Neural crest cell (in vitro differentiated cells): Measurements from ENCODE around the gene ADAT3. TPM values are rescaled to one million over a fixed set of nuclear protein-coding genes. Genes with fewer than 3 reads are reported as not detected.

Experiments
- DNase-seq: peaks from one replicate; pipeline ENCODE4 v3.0.0; 2021; ENCODE audit warnings: low read depth, mixed read lengths, low spot score
- H3K27ac Mint-ChIP-seq: one replicate; pipeline ENCODE4 v1.8.0; 2021; ENCODE audit warnings: mild to moderate bottlenecking, mixed read lengths; ENCODE audit not compliant: unreplicated experiment
- H3K27me3 Mint-ChIP-seq: 2 replicates; pipeline ENCODE4 v1.8.0; 2021; ENCODE audit warnings: low read depth, mild to moderate bottlenecking, mixed read lengths
- H3K36me3 Mint-ChIP-seq: 2 replicates; pipeline ENCODE4 v1.8.0; 2021; ENCODE audit warnings: low read depth, mild to moderate bottlenecking, mixed read lengths
- H3K4me1 Mint-ChIP-seq: 2 replicates; pipeline ENCODE4 v1.8.0; 2021; ENCODE audit warnings: mixed read lengths
- H3K4me3 Mint-ChIP-seq: one replicate; pipeline ENCODE4 v1.8.0; 2021; ENCODE audit warnings: mild to moderate bottlenecking, mixed read lengths
- H3K9me3 Mint-ChIP-seq: 2 replicates; pipeline ENCODE4 v1.8.0; 2021; ENCODE audit warnings: mixed read lengths
- total RNA-seq: library from RNA; stranded (reverse); gene quantifications from 2 replicates; pipeline ENCODE4 v1.2.1, GENCODE V29; 2021
- TF ChIP-seq, protein P1 (sequence below): fragments of 200-600 bp; sonication (generic); conservative IDR thresholded peaks from 2 replicates; pipeline ENCODE4 v1.5.0; 2021; ENCODE audit warnings: antibody characterized with exemption, mild to moderate bottlenecking

ADAT3 gene
- total RNA-seq, 1 donor from 2014 or later = 13.7 TPM

DNA sequence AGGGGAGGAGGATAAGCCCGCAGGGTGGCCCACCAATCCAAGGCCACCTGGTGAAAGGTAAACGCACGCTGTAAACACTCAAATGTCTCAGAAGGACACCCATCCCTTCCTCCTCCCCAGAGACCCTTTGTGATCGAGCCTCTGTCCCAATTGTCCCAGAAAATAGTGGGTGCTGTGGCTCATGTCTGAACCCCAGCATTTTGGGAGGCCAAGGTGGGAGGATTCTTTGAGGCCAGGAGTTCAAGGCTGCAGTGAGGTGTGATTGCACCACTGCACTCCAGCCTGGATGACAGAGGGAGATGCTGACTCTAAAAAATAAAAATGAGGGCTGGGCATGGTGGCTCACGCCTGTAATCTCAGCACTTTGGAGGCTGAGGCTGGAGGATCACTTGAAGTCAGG, 16.8 kb upstream of the ADAT3 start:
- H3K4me3 Mint-ChIP-seq = no peak overlapping the region
- TF ChIP-seq, protein P1, sequence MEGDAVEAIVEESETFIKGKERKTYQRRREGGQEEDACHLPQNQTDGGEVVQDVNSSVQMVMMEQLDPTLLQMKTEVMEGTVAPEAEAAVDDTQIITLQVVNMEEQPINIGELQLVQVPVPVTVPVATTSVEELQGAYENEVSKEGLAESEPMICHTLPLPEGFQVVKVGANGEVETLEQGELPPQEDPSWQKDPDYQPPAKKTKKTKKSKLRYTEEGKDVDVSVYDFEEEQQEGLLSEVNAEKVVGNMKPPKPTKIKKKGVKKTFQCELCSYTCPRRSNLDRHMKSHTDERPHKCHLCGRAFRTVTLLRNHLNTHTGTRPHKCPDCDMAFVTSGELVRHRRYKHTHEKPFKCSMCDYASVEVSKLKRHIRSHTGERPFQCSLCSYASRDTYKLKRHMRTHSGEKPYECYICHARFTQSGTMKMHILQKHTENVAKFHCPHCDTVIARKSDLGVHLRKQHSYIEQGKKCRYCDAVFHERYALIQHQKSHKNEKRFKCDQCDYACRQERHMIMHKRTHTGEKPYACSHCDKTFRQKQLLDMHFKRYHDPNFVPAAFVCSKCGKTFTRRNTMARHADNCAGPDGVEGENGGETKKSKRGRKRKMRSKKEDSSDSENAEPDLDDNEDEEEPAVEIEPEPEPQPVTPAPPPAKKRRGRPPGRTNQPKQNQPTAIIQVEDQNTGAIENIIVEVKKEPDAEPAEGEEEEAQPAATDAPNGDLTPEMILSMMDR = no peak
- peaks cover 19% of the 10 kb centered on the region for H3K4me1 Mint-ChIP-seq
- no peak overlapping the region for H3K27ac Mint-ChIP-seq
- no peaks in the 10 kb centered on the region for H3K36me3 Mint-ChIP-seq
- no peaks in the 10 kb centered on the region for H3K9me3 Mint-ChIP-seq
- no peak for DNase-seq
- no peaks in the 10 kb centered on the region for H3K27me3 Mint-ChIP-seq

DNA sequence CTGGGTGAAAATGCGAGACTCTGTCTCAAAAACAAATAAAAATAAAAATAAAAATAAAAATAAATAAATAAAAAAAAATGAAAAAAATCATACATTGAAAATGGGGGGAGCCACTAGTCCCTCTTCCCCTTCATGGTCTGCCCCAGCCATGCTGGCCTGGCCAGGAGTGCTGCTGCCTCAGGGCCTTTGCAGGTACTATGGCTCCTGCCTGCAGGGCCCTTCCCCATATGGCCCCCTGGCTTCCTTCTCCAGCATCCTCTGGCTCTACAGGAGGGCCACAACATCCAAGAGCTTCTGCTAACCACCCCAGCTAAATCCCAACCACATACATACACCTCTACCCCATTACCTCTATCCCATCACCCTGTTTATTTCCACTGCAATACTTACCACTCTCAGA, 15.3 kb upstream of the ADAT3 start:
- DNase-seq = no peak
- Mint-ChIP-seq H3K9me3 (no peaks in the 10 kb centered on the region), H3K27ac (no peak overlapping the region), H3K4me3 (peak overlapping the region; percentile 61), H3K4me1 (peaks cover 5% of the 10 kb centered on the region), H3K27me3 (no peaks in the 10 kb centered on the region), H3K36me3 (no peaks in the 10 kb centered on the region)
- TF ChIP-seq, protein P1 = no peak

DNA sequence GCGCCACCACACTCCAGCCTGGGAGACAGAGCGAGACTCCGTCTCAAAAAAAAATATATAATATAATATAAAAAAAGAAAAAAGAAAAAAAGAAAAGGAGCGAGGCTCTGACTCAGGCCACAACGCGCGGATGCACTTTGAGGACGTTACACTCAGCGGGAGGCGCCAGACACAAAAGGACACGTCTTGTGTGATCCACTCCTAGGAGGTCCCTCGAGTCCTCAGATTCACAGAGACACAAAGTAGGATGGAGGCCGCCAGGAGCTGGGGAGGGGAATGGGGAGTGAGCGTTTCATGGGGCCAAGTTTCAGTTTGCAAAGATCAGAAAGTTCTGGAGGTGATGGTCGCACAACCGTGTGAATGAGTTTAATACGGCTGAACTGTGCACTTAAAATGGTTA, 11.4 kb upstream of the ADAT3 start:
- Mint-ChIP-seq H3K9me3 (peaks cover 4% of the 10 kb centered on the region), H3K4me3 (no peak overlapping the region), H3K27me3 (no peaks in the 10 kb centered on the region), H3K4me1 (peaks cover 10% of the 10 kb centered on the region), H3K27ac (no peak overlapping the region), H3K36me3 (no peaks in the 10 kb centered on the region)
- no peak for DNase-seq
- TF ChIP-seq, protein P1 = no peak

DNA sequence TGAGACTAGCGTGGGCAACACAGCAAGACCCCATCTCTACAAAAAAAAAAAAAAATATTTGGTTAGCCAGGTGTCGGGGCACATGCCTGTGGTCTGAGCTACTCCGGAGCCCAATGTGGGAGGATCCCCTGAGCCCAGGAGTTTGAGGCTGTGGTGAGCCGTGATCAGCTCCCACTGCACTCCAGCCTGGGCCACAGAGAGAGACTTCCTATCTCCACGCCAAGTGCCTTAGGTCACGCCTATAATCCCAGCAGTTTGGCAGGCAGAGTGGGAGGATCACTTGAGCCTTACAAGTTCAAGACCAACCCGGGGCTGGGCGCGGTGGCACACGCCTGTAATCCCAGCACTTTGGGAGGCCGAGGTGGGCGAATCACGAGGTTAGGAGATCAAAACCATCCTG, 8.7 kb upstream of the ADAT3 start:
- TF ChIP-seq, protein P1 = no peak
- Mint-ChIP-seq H3K4me1 (peaks cover 10% of the 10 kb centered on the region), H3K9me3 (peaks cover 4% of the 10 kb centered on the region), H3K36me3 (no peaks in the 10 kb centered on the region), H3K4me3 (peak overlapping the region; percentile 15), H3K27me3 (no peaks in the 10 kb centered on the region), H3K27ac (no peak overlapping the region)
- no peak for DNase-seq

DNA sequence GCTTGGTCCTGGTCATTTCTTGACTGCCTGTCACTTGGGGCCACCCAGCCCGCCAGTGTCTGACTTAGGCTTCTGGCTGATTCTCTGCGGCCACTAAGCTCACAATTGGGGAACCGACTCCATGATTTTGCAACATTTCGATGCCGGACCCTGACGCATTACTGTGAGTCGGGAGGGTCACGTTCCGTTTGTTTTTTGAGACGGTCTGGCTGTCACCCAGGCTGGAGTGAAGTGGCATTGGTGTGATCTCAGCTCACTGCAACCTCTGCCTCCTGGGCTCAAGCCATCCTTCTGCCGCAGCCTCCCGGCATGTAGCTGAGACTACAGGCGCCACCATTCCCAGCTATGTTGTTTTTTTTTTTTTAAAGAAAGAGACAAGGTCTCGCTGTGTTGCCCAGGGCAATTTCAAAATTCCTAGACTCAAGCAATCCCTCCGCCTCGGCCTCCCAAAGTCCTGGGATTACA, 3.2 kb upstream of the ADAT3 start:
- Mint-ChIP-seq H3K4me1 (peaks cover 23% of the 10 kb centered on the region), H3K27me3 (no peaks in the 10 kb centered on the region), H3K27ac (no peak overlapping the region), H3K36me3 (no peaks in the 10 kb centered on the region), H3K4me3 (no peak overlapping the region), H3K9me3 (peaks cover 4% of the 10 kb centered on the region)
- TF ChIP-seq, protein P1 = no peak
- no peak for DNase-seq

DNA sequence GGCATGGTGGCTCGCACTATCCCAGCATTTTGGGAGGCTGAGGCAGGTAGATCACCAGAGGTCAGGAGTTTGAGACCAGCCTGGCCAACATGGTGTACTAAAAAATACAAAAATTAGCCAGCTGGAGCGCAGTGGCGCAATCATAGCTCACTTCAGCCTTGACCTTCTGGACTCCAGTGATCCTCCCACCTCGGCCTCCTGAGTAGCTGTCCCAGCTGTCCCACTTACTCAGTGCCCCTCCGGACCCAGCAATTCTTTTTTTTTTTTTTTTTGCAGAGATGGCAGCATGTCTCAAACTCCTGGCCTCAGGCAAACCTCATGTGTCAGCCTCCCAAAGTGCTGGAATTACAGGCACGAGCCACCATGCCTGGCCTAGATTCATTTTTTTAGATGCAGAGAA, 2.3 kb upstream of the ADAT3 start:
- Mint-ChIP-seq H3K4me3 (no peak overlapping the region), H3K9me3 (no peaks in the 10 kb centered on the region)
- TF ChIP-seq, protein P1 = no peak

More for the DNA sequence above, 2.3 kb upstream of the ADAT3 start:
- Mint-ChIP-seq H3K4me1 (peaks cover 16% of the 10 kb centered on the region), H3K27me3 (no peaks in the 10 kb centered on the region), H3K27ac (no peak overlapping the region), H3K36me3 (no peaks in the 10 kb centered on the region)
- DNase-seq = no peak
